K562 (cell line): ENCODE data around the gene EFNA2. TPM values are rescaled to one million over a fixed set of nuclear protein-coding genes. Genes with fewer than 3 reads are reported as not detected.

ENCODE experiments used
- CHD4 ChIP-seq: fragments of 200-600 bp; sonication (generic); IDR thresholded peaks from 3 replicates; pipeline ENCODE4 v1.6.1; 2012; ENCODE audit warnings: low read depth, mild to moderate bottlenecking, mixed read lengths, low read length, inconsistent platforms; ENCODE audit not compliant: insufficient read depth, insufficient replicate concordance, poor library complexity, severe bottlenecking
- EHMT2 ChIP-seq: fragments of 450-650 bp; IDR thresholded peaks from 2 replicates; pipeline ENCODE4 v1.6.1; 2018; ENCODE audit warnings: antibody characterized with exemption
- ETV1 ChIP-seq: fragments of 450-650 bp; conservative IDR thresholded peaks from 2 replicates; pipeline ENCODE4 v1.6.1; 2016; ENCODE audit warnings: missing genetic modification characterization, control low read depth, low read depth, missing compliant biosample characterization
- HIVEP1 ChIP-seq: fragments of 250-450 bp; sonication (Bioruptor Pico); IDR thresholded peaks from 2 replicates; pipeline ENCODE4 v1.4.0; 2020; ENCODE audit warnings: mild to moderate bottlenecking
- KHSRP ChIP-seq: fragments of 450-650 bp; IDR thresholded peaks from 2 replicates; pipeline ENCODE4 v1.6.1; 2017
- PHF20 ChIP-seq: fragments of 450-650 bp; IDR thresholded peaks from 2 replicates; pipeline ENCODE4 v1.6.1; 2018; ENCODE audit not compliant: partially characterized antibody
- RBFOX2 ChIP-seq: fragments of 200-400 bp; formaldehyde crosslinking; IDR thresholded peaks from 2 replicates; pipeline ENCODE4 v1.6.1; 2017; ENCODE audit warnings: low read depth, mild to moderate bottlenecking, low read length, moderate library complexity
- SIX5 ChIP-seq, 2 experiments: IDR thresholded peaks; 2 replicates each; pipeline ENCODE4 v1.6.1; 2011; ENCODE audit warnings: low read length in 2 of 2, borderline replicate concordance in 1 of 2, low read depth in 1 of 2, mild to moderate bottlenecking in 1 of 2, moderate library complexity in 1 of 2; ENCODE audit not compliant: insufficient read depth in 1 of 2
- XRCC3 ChIP-seq: fragments of 450-650 bp; IDR thresholded peaks from 2 replicates; pipeline ENCODE4 v1.6.1; 2017; ENCODE audit warnings: mild to moderate bottlenecking, moderate library complexity
- ZBTB1 ChIP-seq: sonication (generic); formaldehyde crosslinking; IDR thresholded peaks from 2 replicates; pipeline ENCODE4 v1.8.1; 2023; ENCODE audit warnings: missing genetic modification reagents, low read depth, mild to moderate bottlenecking, borderline replicate concordance
- ZBTB11 ChIP-seq, 3 experiments: fragments of 200-800 bp in 1 of 3; fragments of 250-450 bp in 1 of 3; fragments of 450-650 bp in 1 of 3; sonication (Bioruptor Pico) in 1 of 3; sonication (Bioruptor generic) in 1 of 3; formaldehyde crosslinking in 1 of 3; IDR thresholded peaks; 2 replicates each; pipeline versions ENCODE4 v1.6.1 to v1.8.0; 2016 to 2022; ENCODE audit warnings: mild to moderate bottlenecking in 2 of 3, missing genetic modification characterization in 2 of 3, missing compliant biosample characterization in 1 of 3, moderate library complexity in 1 of 3
- ZC3H4 ChIP-seq: sonication (generic); formaldehyde crosslinking; IDR thresholded peaks from 2 replicates; pipeline ENCODE4 v1.9.0; 2021; ENCODE audit warnings: missing genetic modification reagents, borderline replicate concordance
- ZNF318 ChIP-seq, 2 experiments: fragments of 450-650 bp; IDR thresholded peaks; 2 replicates each; pipeline ENCODE4 v1.6.1; 2016; ENCODE audit warnings: mild to moderate bottlenecking in 2 of 2, borderline replicate concordance in 1 of 2, low read depth in 1 of 2, moderate library complexity in 1 of 2
- polyA plus RNA-seq, 8 experiments: library from polyadenylated mRNA; depleted of rRNA in 4 of 8; stranded (reverse) in 5 of 8; unstranded in 3 of 8; fragments of >200 nt; fragmentation: Nextera tagmentation in 2 of 8; fragmentation: Illumina TruSeq in 1 of 8; extraction: Ambion mirVana in 2 of 8; extraction: Trizol in 1 of 8; gene quantifications; 2 replicates each; pipeline versions ENCODE4 v1.2.1 to v1.2.3, GENCODE V29; 2011 to 2014; ENCODE audit warnings: inconsistent platforms in 1 of 8, missing spikeins in 1 of 8
- total RNA-seq, 7 experiments: library from RNA; depleted of rRNA in 6 of 7; stranded (reverse); fragments of >200 nt in 6 of 7; fragmentation: Illumina TruSeq in 2 of 7; extraction: Trizol in 2 of 7; gene quantifications; 2 replicates each; pipeline versions ENCODE4 v1.2.1 to v1.2.3, GENCODE V29; 2011 to 2021; ENCODE audit warnings: low replicate concordance in 1 of 7
- TF ChIP-seq, protein P1 (sequence below): sonication (generic); formaldehyde crosslinking; IDR thresholded peaks from 2 replicates; pipeline ENCODE4 v1.8.0; 2022; ENCODE audit warnings: mild to moderate bottlenecking, missing genetic modification reagents

Gene EFNA2
- total and polyA plus RNA-seq, 9 of the 15 experiments (the other 6 are each of a cell fraction or from before 2014, with no cell fraction given), result 0.11 to 0.44 (median 0.15) TPM; not detected in 6

- TF ChIP-seq ZBTB11 (CRISPR knock-in tag; IDR thresholded peaks at IDR 0.05), result peak in 1 of 3 experiments; percentile 70; a peak in 2 of 6 replicates
- no peak for TF ChIP-seq KHSRP
- TF ChIP-seq HIVEP1 (CRISPR knock-in tag), result no peak
- TF ChIP-seq ZC3H4 (CRISPR knock-in tag), result no peak
- TF ChIP-seq PHF20, result peak; percentile 18
- no peak for TF ChIP-seq ZNF318 (IDR thresholded peaks at IDR 0.05; ENCODE audit: borderline replicate concordance in 1 of 2, low read depth in 1 of 2)
- TF ChIP-seq CHD4, result no peak
- TF ChIP-seq SIX5 (IDR thresholded peaks at IDR 0.05; ENCODE audit: borderline replicate concordance in 1 of 2, insufficient read depth in 1 of 2, low read depth in 1 of 2, low read length in 2 of 2), result no peak
- TF ChIP-seq XRCC3, result no peak
- TF ChIP-seq ETV1, result no peak
- TF ChIP-seq ZBTB1 (CRISPR knock-in tag), result peak; percentile 51; the same call in 1 of the 2 replicates
- no peak for TF ChIP-seq EHMT2
- TF ChIP-seq, protein P1, sequence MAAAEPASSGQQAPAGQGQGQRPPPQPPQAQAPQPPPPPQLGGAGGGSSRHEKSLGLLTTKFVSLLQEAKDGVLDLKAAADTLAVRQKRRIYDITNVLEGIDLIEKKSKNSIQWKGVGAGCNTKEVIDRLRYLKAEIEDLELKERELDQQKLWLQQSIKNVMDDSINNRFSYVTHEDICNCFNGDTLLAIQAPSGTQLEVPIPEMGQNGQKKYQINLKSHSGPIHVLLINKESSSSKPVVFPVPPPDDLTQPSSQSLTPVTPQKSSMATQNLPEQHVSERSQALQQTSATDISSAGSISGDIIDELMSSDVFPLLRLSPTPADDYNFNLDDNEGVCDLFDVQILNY (CRISPR knock-in tag), result no peak
- peak; percentile 81 for TF ChIP-seq RBFOX2
These were observed 10.3 kb upstream of the EFNA2 start, which contains the start of gene FAM174C (continued) for GRCh38 chr19:1275260-1275975.
